Omental fat pad (tissue), 4 donors: Measurements from ENCODE around the gene IGDCC3. TPM values are rescaled to one million over a fixed set of nuclear protein-coding genes. Genes with fewer than 3 reads are reported as not detected.

Experiments
- ATAC-seq: fragments of 150-250 bp; one replicate; pipeline ENCODE4 v1.9.1; 2016; ENCODE audit warnings: mild to moderate bottlenecking, moderate library complexity; ENCODE audit not compliant: low FRiP score
- DNase-seq: peaks from one replicate; pipeline ENCODE4 v3.0.0-alpha.2; 2019; ENCODE audit warnings: low spot score
- CTCF ChIP-seq, 3 donors: fragments of 450-650 bp; IDR thresholded peaks; one replicate each; pipeline ENCODE4 v1.5.1; 2016 to 2017; ENCODE audit warnings: antibody characterized with exemption in 3 of 3, mild to moderate bottlenecking in 3 of 3, moderate library complexity in 2 of 3
- total RNA-seq, 4 donors: library from RNA; depleted of rRNA; stranded (reverse); fragments of >200 nt; gene quantifications; one replicate each; pipeline ENCODE4 v1.1.0, GENCODE V29; 2016

IGDCC3 gene
- total RNA-seq, 4 donors from 2014 or later: not detected

- DNase-seq (no peak), ATAC-seq (no peak)
- no peak for TF ChIP-seq CTCF (IDR thresholded peaks at IDR 0.05)
Observed at GRCh38 chr15:65420975-65421359, 43.2 kb upstream of the IGDCC3 start.

GRCh38 chr15:65418596-65418995 lies 40.8 kb upstream of the IGDCC3 start:
- ATAC-seq (no peak), DNase-seq (no peak)
- TF ChIP-seq CTCF (IDR thresholded peaks at IDR 0.05): no peak

- TF ChIP-seq CTCF (IDR thresholded peaks at IDR 0.05): no peak
- ATAC-seq (no peak), DNase-seq (no peak)
Observed at GRCh38 chr15:65416845-65417416, 39.1 kb upstream of the IGDCC3 start.

GRCh38 chr15:65414841-65415621 lies 37.2 kb upstream of the IGDCC3 start:
- TF ChIP-seq CTCF (IDR thresholded peaks at IDR 0.05): no peak
- no peak for ATAC-seq
- DNase-seq: no peak

GRCh38 chr15:65413760-65414144 lies 36.0 kb upstream of the IGDCC3 start:
- DNase-seq (no peak), ATAC-seq (no peak)
- no peak for TF ChIP-seq CTCF (IDR thresholded peaks at IDR 0.05)

- DNase-seq (no peak), ATAC-seq (no peak)
- TF ChIP-seq CTCF (IDR thresholded peaks at IDR 0.05): no peak
Observed at GRCh38 chr15:65413051-65413759, 35.4 kb upstream of the IGDCC3 start.
